Liver (tissue), 9 donors: ENCODE measurements around the gene MAP3K4. TPM values are rescaled to one million over a fixed set of nuclear protein-coding genes. Genes with fewer than 3 reads are reported as not detected.

Source experiments
- DNase-seq: peaks from one replicate; pipeline ENCODE4 v3.0.0-alpha.2; 2017; ENCODE audit warnings: low spot score
- H3K27ac ChIP-seq, 2 donors: one replicate each; pipeline ENCODE4 v1.7.0; 2013; ENCODE audit warnings: inconsistent platforms in 2 of 2, low read length in 2 of 2, control low read depth in 1 of 2, low read depth in 1 of 2, mild to moderate bottlenecking in 1 of 2
- H3K27me3 ChIP-seq, 4 donors: one replicate each; pipeline versions ENCODE4 v1.6.1 to v1.7.0; 2013; ENCODE audit warnings: low read length in 3 of 4, inconsistent platforms in 1 of 4, mild to moderate bottlenecking in 1 of 4, moderate library complexity in 1 of 4; ENCODE audit not compliant: control insufficient read depth in 4 of 4, insufficient read depth in 4 of 4
- H3K36me3 ChIP-seq, 4 donors: one replicate each; pipeline versions ENCODE4 v1.6.1 to v1.7.0; 2013; ENCODE audit warnings: low read length in 3 of 4, mild to moderate bottlenecking in 3 of 4, low read depth in 1 of 4, moderate library complexity in 1 of 4; ENCODE audit not compliant: control insufficient read depth in 4 of 4, insufficient read depth in 3 of 4
- H3K4me1 ChIP-seq, 4 donors: one replicate each; pipeline versions ENCODE4 v1.6.1 to v1.7.0; 2013; ENCODE audit warnings: low read length in 3 of 4, mild to moderate bottlenecking in 3 of 4, moderate library complexity in 1 of 4; ENCODE audit not compliant: control insufficient read depth in 4 of 4, insufficient read depth in 4 of 4
- H3K4me3 ChIP-seq, 3 donors: one replicate each; pipeline versions ENCODE4 v1.6.1 to v1.7.0; 2013; ENCODE audit warnings: low read length in 3 of 3, control low read depth in 1 of 3, low read depth in 1 of 3, mild to moderate bottlenecking in 1 of 3
- H3K9ac ChIP-seq, 2 donors: one replicate each; pipeline ENCODE4 v1.7.0; 2013; ENCODE audit warnings: low read length in 2 of 2, mild to moderate bottlenecking in 2 of 2, moderate library complexity in 2 of 2, control low read depth in 1 of 2, low read depth in 1 of 2
- H3K9me3 ChIP-seq, 4 donors: one replicate each; pipeline versions ENCODE4 v1.6.1 to v1.7.0; 2013; ENCODE audit warnings: low read length in 3 of 4; ENCODE audit not compliant: control insufficient read depth in 4 of 4
- ATF3 ChIP-seq: IDR thresholded peaks from 2 replicates; pipeline ENCODE4 v1.6.1; 2016; ENCODE audit warnings: antibody characterized with exemption
- CTCF ChIP-seq: fragments of 150-350 bp; IDR thresholded peaks from 2 replicates; pipeline ENCODE4 v1.5.1; 2017; ENCODE audit warnings: improper control_type of control experiment, low read depth, low read length; ENCODE audit not compliant: missing input control
- EGR1 ChIP-seq, 2 donors: IDR thresholded peaks; 2 replicates each; pipeline ENCODE4 v1.6.1; 2016 to 2018; ENCODE audit warnings: antibody characterized with exemption in 2 of 2, low read depth in 2 of 2
- FOXA1 ChIP-seq: IDR thresholded peaks from 2 replicates; pipeline ENCODE4 v1.6.1; 2016; ENCODE audit warnings: antibody characterized with exemption
- FOXA2 ChIP-seq: IDR thresholded peaks from 2 replicates; pipeline ENCODE4 v1.6.1; 2016; ENCODE audit warnings: antibody characterized with exemption
- GABPA ChIP-seq, 2 donors: IDR thresholded peaks in 1 of 2; conservative IDR thresholded peaks in 1 of 2; 2 replicates each; pipeline ENCODE4 v1.6.1; 2016; ENCODE audit warnings: antibody characterized with exemption in 2 of 2, mild to moderate bottlenecking in 1 of 2, moderate library complexity in 1 of 2
- HNF4A ChIP-seq, 2 donors: conservative IDR thresholded peaks; 2 replicates each; pipeline ENCODE4 v1.6.1; 2016; ENCODE audit warnings: antibody characterized with exemption in 2 of 2, mild to moderate bottlenecking in 2 of 2
- HNF4G ChIP-seq: IDR thresholded peaks from 2 replicates; pipeline ENCODE4 v1.6.1; 2016; ENCODE audit warnings: antibody characterized with exemption
- JUND ChIP-seq, 2 donors: IDR thresholded peaks; 2 replicates each; pipeline ENCODE4 v1.6.1; 2016; ENCODE audit warnings: antibody characterized with exemption in 2 of 2
- MAX ChIP-seq: IDR thresholded peaks from 2 replicates; pipeline ENCODE4 v1.6.1; 2016; ENCODE audit warnings: antibody characterized with exemption
- NR2F2 ChIP-seq: IDR thresholded peaks from 2 replicates; pipeline ENCODE4 v1.6.1; 2016; ENCODE audit warnings: antibody characterized with exemption
- RAD21 ChIP-seq, 2 donors: IDR thresholded peaks; 2 replicates each; pipeline ENCODE4 v1.6.1; 2016; ENCODE audit warnings: antibody characterized with exemption in 2 of 2, mild to moderate bottlenecking in 2 of 2
- REST ChIP-seq: IDR thresholded peaks from 2 replicates; pipeline ENCODE4 v1.6.1; 2016; ENCODE audit warnings: antibody characterized with exemption, mild to moderate bottlenecking
- RXRA ChIP-seq, 2 donors: IDR thresholded peaks; 2 replicates each; pipeline ENCODE4 v1.6.1; 2017 to 2018; ENCODE audit warnings: antibody characterized with exemption in 2 of 2, mild to moderate bottlenecking in 1 of 2
- SP1 ChIP-seq: IDR thresholded peaks from 2 replicates; pipeline ENCODE4 v1.6.1; 2018; ENCODE audit warnings: antibody characterized with exemption, mild to moderate bottlenecking
- TAF1 ChIP-seq: conservative IDR thresholded peaks from 2 replicates; pipeline ENCODE4 v1.6.1; 2016; ENCODE audit warnings: antibody characterized with exemption, mild to moderate bottlenecking
- YY1 ChIP-seq: IDR thresholded peaks from 2 replicates; pipeline ENCODE4 v1.6.1; 2016; ENCODE audit warnings: antibody characterized with exemption, mild to moderate bottlenecking
- ZBTB33 ChIP-seq: IDR thresholded peaks from 2 replicates; pipeline ENCODE4 v1.6.1; 2016; ENCODE audit warnings: antibody characterized with exemption
- WGBS: extraction: QIAGEN DNeasy Blood & Tissue Kit; methylation state at CpG from one replicate; pipeline ENCODE4 v1.1.7; 2013; 5-methylcytosine and 5-hydroxymethylcytosine counted together
- polyA plus RNA-seq, 2 donors: library from polyadenylated mRNA; stranded (reverse) in 1 of 2; unstranded in 1 of 2; fragments of 200-250 nt in 1 of 2; fragments of >200 nt in 1 of 2; fragmentation: Nextera tagmentation in 1 of 2; extraction: Ambion mirVana in 1 of 2; gene quantifications; one replicate each; pipeline versions ENCODE4 v1.2.1 to v1.2.3, GENCODE V29; 2013 to 2015
- total RNA-seq, 2 donors: library from RNA; depleted of rRNA; stranded (reverse); fragments of >200 nt; gene quantifications; one replicate each; pipeline ENCODE4 v1.2.3, GENCODE V29; 2014
- donor health status: healthy.
- donor health status: healthy.
- donor health status: healthy.
- donor health status: healthy.
- donor health status: healthy.

MAP3K4 gene
- total and polyA plus RNA-seq, 4 donors = 4.3 to 20.0 (median 11.7) TPM

- Histone ChIP-seq H3K9ac (no peak overlapping the region), H3K9me3 (no peaks in the 10 kb centered on the region), H3K4me3 (no peak overlapping the region), H3K4me1 (no peaks in the 10 kb centered on the region), H3K27me3 (no peaks in the 10 kb centered on the region), H3K27ac (no peak overlapping the region), H3K36me3 (no peaks in the 10 kb centered on the region)
- WGBS = 81% methylated on average over 3 of the region's 3 CpGs
- TF ChIP-seq HNF4G = no peak
- no peak for TF ChIP-seq RXRA (IDR thresholded peaks at IDR 0.05)
- DNase-seq = no peak
Measured at GRCh38 chr6:161027385-161027784, 35.8 kb downstream of the MAP3K4 start.

- Histone ChIP-seq H3K27me3 (no peaks in the 10 kb centered on the region), H3K9me3 (no peaks in the 10 kb centered on the region), H3K4me3 (no peak overlapping the region), H3K9ac (no peak overlapping the region), H3K4me1 (no peaks in the 10 kb centered on the region), H3K36me3 (no peaks in the 10 kb centered on the region), H3K27ac (no peak overlapping the region)
- no peak for DNase-seq
- TF ChIP-seq HNF4A (conservative IDR thresholded peaks at IDR 0.05) (peak in 1 of 2 donors; percentile 5), ATF3 (no peak)
- WGBS = 75% methylated on average over 8 of the region's 8 CpGs
Measured at GRCh38 chr6:161029195-161029809, 37.7 kb downstream of the MAP3K4 start.

- no peak for TF ChIP-seq REST
- no peak for TF ChIP-seq JUND (IDR thresholded peaks at IDR 0.05)
- no peak for TF ChIP-seq YY1
- TF ChIP-seq RAD21 (IDR thresholded peaks at IDR 0.05) = no peak
- TF ChIP-seq EGR1 (IDR thresholded peaks at IDR 0.05; ENCODE audit: low read depth in 2 of 2) = no peak
- TF ChIP-seq ZBTB33 = no peak
- TF ChIP-seq FOXA2 = no peak
- no peak for TF ChIP-seq SP1
- no peak for TF ChIP-seq TAF1
- TF ChIP-seq CTCF = no peak
- no peak for TF ChIP-seq RXRA (IDR thresholded peaks at IDR 0.05)
- no peak for TF ChIP-seq HNF4A (conservative IDR thresholded peaks at IDR 0.05)
- TF ChIP-seq ATF3 = no peak
- no peak for TF ChIP-seq FOXA1
- no peak for TF ChIP-seq HNF4G
- TF ChIP-seq NR2F2 = no peak
- TF ChIP-seq MAX = no peak
- TF ChIP-seq GABPA (IDR thresholded peaks at IDR 0.05 in 1 of 2, conservative IDR thresholded peaks at IDR 0.05 in 1 of 2) = no peak
- Histone ChIP-seq H3K9me3 (no peaks in the 10 kb centered on the region), H3K9ac (no peak overlapping the region), H3K4me3 (no peak overlapping the region), H3K27ac (no peak overlapping the region), H3K36me3 (peaks cover 0 to 3% (median 0%) of the 10 kb centered on the region in 4 donors), H3K27me3 (no peaks in the 10 kb centered on the region), H3K4me1 (no peaks in the 10 kb centered on the region)
- no peak for DNase-seq
- 85% methylated on average over 3 of the region's 3 CpGs for WGBS
Measured at GRCh38 chr6:161031721-161032495, 40.3 kb downstream of the MAP3K4 start.
